Keratinocyte (primary cell): ENCODE data around the gene PCBP1.
A peak's percentile ranks its signal among the peaks of the same experiment; 100 is the strongest.

Experiments
- EZH2 ChIP-seq: IDR thresholded peaks from one replicate; pipeline ENCODE4 v1.6.1; 2012; ENCODE audit warnings: inconsistent platforms, mild to moderate bottlenecking, low read length, moderate library complexity
- TF ChIP-seq, protein P1 (sequence below), 3 experiments: IDR thresholded peaks in 1 of 3; conservative IDR thresholded peaks in 1 of 3; optimal IDR thresholded peaks in 1 of 3; 2 replicates in 2 of 3; 3 replicates in 1 of 3; pipeline versions ENCODE3 to v1.5.1; 2011; ENCODE audit warnings: low read length in 3 of 3, mild to moderate bottlenecking in 3 of 3, moderate library complexity in 2 of 3, control low read depth in 1 of 3, inconsistent platforms in 1 of 3; ENCODE audit not compliant: insufficient read depth in 2 of 3; ENCODE audit errors: extremely low read depth in 1 of 3

DNA sequence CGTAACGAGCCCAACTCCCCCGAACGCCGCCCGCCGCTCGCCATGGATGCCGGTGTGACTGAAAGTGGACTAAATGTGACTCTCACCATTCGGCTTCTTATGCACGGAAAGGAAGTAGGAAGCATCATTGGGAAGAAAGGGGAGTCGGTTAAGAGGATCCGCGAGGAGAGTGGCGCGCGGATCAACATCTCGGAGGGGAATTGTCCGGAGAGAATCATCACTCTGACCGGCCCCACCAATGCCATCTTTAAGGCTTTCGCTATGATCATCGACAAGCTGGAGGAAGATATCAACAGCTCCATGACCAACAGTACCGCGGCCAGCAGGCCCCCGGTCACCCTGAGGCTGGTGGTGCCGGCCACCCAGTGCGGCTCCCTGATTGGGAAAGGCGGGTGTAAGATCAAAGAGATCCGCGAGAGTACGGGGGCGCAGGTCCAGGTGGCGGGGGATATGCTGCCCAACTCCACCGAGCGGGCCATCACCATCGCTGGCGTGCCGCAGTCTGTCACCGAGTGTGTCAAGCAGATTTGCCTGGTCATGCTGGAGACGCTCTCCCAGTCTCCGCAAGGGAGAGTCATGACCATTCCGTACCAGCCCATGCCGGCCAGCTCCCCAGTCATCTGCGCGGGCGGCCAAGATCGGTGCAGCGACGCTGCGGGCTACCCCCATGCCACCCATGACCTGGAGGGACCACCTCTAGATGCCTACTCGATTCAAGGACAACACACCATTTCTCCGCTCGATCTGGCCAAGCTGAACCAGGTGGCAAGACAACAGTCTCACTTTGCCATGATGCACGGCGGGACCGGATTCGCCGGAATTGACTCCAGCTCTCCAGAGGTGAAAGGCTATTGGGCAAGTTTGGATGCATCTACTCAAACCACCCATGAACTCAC, 673 bp downstream of the PCBP1 start:
- TF ChIP-seq, protein P1, sequence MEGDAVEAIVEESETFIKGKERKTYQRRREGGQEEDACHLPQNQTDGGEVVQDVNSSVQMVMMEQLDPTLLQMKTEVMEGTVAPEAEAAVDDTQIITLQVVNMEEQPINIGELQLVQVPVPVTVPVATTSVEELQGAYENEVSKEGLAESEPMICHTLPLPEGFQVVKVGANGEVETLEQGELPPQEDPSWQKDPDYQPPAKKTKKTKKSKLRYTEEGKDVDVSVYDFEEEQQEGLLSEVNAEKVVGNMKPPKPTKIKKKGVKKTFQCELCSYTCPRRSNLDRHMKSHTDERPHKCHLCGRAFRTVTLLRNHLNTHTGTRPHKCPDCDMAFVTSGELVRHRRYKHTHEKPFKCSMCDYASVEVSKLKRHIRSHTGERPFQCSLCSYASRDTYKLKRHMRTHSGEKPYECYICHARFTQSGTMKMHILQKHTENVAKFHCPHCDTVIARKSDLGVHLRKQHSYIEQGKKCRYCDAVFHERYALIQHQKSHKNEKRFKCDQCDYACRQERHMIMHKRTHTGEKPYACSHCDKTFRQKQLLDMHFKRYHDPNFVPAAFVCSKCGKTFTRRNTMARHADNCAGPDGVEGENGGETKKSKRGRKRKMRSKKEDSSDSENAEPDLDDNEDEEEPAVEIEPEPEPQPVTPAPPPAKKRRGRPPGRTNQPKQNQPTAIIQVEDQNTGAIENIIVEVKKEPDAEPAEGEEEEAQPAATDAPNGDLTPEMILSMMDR (optimal IDR thresholded peaks at IDR 0.05 in 1 of 3, IDR thresholded peaks at IDR 0.05 in 1 of 3, conservative IDR thresholded peaks at IDR 0.05 in 1 of 3; ENCODE audit: extremely low read depth in 1 of 3, insufficient read depth in 2 of 3, low read length in 3 of 3), result peak in 1 of 3 experiments; percentile 37
- TF ChIP-seq EZH2, result no peak
